Astrocyte of the cerebellum (primary cell): ENCODE data around the gene REN.

ENCODE experiments used
- DNase-seq: peaks from one replicate; pipeline ENCODE4 v3.0.0-alpha.2; 2011; ENCODE audit warnings: low read depth
- H3K4me3 ChIP-seq: 2 replicates; pipeline ENCODE4 v1.5.1; 2011; ENCODE audit warnings: mild to moderate bottlenecking, low read depth, low read length, moderate library complexity
- in situ Hi-C: cut with HindIII; loops from 2 replicates; pipeline ENCODE4 v1.10.0; 2017; ENCODE audit warnings: low sequenced_read_pairs
- TF ChIP-seq, protein P1 (sequence below): IDR thresholded peaks from 2 replicates; pipeline ENCODE4 v1.5.1; 2012; ENCODE audit warnings: low read length, low read depth, moderate library complexity, mild to moderate bottlenecking; ENCODE audit errors: missing control alignments

The REN gene

DNA sequence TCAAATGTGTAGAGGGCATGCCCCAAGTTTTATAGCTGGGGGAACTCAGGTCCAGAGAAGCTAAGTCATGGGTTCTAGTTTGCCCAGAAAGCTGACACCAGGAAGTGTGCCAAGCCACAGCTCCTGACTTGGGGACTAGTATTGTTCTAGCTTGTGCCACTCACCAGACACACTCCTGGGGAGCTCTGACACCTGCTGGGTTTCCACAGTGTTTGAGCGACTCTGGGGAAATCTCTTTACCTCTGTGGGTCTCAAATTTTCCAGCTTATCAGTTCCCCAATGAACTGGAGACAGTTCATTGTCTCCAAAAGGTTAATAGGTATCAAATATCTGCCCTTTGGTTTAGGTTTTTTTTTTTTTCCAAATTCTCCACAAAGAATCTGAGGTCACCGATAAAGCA is 25.9 kb upstream of the REN start:
- in situ Hi-C loops = no loop called here
- H3K4me3 ChIP-seq = no peak overlapping the region
- no peak for DNase-seq
- TF ChIP-seq, protein P1, sequence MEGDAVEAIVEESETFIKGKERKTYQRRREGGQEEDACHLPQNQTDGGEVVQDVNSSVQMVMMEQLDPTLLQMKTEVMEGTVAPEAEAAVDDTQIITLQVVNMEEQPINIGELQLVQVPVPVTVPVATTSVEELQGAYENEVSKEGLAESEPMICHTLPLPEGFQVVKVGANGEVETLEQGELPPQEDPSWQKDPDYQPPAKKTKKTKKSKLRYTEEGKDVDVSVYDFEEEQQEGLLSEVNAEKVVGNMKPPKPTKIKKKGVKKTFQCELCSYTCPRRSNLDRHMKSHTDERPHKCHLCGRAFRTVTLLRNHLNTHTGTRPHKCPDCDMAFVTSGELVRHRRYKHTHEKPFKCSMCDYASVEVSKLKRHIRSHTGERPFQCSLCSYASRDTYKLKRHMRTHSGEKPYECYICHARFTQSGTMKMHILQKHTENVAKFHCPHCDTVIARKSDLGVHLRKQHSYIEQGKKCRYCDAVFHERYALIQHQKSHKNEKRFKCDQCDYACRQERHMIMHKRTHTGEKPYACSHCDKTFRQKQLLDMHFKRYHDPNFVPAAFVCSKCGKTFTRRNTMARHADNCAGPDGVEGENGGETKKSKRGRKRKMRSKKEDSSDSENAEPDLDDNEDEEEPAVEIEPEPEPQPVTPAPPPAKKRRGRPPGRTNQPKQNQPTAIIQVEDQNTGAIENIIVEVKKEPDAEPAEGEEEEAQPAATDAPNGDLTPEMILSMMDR = no peak

DNA sequence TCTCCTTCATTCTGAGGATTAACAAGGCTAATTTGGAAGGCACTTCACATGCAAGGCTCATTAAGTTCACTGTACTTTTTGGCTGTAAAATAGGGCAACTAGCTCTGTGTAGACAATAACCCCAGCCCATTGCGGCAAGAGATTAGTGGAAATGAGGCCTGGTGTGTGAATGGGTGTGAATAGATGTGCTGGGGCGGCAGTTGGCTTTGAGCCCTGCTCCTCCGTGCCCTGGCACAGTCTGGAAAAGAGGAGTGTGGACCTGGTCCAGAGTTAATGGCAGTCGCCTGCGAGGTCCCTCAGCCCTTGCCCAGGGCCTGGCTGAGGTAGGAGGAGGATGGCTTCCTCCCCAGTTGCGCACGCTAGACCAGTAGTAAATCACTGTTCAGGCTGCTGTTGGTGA is 25.3 kb upstream of the REN start:
- in situ Hi-C loops = no loop called here
- TF ChIP-seq, protein P1 = no peak
- H3K4me3 ChIP-seq = no peak overlapping the region
- no peak for DNase-seq

DNA sequence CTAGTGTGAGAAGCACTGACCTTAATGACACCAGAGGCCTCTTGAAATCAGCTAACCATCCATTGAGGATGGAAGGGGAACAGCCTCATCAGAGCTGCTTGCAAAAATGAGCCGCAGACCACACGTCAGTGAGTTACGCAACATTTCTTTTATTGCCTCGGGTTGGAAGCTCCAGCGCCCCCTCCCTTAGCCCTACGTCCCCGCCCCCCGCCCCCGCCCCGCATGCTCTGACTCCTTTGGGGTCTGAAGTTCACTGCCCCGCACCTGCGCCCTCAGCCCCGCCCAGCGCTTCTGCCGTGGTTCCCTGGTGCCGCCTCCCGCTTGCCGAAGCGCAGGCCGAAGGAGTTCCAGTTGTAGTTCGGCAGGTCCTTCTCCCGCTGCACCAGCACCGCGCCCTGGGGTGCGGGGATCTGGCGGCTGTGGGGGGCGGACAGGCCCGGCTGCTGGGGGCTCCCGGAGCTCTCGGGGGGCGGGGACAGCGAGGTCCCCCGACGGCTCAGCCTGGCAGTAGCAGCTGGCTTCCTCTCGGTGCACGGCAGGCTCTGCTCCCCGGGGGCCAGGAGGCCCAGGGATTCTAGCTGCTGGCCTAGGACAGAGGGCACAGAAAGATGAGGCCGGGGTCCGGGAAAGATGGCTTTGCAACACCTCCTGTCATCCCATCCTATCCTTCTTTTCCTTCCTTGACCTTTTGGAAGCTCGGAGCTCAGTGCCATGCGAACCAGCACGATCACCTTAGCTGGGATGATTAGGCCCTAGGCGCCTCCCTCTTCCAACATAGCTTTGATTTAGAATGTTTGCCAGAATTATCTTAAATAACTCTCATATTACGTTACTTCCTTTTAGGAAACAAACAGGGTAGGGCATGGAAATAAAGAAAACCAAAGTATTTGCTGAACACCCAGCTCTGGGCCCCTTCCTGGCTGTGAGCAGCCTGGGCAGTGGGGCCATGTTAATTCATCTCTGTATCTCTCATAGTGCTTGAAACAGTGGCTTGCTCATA is 24.4 kb upstream of the REN start:
- TF ChIP-seq, protein P1 = no peak
- in situ Hi-C loops = no loop called here
- DNase-seq = no peak
- H3K4me3 ChIP-seq = no peak overlapping the region

DNA sequence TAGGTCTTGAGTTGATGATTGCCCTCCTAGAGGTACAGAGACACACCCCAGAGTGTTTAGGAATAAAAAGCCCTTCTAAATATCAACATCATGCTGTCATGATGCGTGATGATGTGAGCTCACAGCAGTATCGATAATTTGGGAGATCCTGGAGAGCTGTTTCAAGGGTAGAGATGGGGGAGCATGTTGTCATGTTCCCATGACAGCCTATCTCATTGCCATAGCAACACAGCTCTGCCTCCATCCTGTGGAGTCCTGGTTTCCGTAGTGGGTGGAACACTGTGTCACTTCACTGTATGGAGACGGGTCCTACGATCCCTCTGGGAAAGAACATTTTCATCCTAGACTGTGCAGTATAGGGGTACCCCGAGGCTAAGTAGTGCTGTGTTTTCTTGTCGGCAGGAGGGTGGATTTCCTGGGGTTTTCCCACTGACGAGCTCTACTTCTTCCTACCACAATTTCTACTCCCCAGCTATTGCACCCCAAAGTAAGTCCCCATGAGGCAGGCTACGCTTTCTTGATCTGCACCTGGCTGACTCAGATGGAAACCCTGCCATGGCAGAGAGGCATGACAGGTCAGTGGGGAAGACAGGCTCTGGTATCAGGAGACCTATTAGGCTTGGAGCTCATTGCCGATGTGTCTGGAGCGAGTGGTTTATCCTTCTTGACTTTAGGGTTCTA is 23.0 kb upstream of the REN start:
- TF ChIP-seq, protein P1 = no peak
- in situ Hi-C loops = no loop called here
- H3K4me3 ChIP-seq = no peak overlapping the region
- no peak for DNase-seq

DNA sequence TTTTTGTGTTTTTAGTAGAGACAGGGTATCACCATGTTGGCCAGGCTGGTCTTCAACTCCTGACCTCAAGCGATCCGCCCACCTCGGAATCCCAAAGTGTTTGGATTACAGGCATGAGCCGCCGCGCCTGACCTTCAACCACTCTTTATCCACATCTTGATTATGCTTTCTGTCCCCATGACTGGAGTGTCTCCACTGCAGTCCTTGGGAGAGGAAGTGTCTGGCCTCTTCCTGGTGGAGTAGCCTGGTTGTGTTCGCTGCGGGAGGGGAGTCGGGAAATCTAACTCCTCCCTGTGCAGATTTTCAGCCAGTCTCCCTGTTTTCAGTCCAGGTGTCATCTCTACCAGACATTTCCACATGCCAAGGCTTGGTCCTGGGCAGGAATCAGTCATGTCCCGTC is 20.5 kb upstream of the REN start:
- DNase-seq = no peak
- in situ Hi-C loops = no loop called here
- H3K4me3 ChIP-seq = no peak overlapping the region
- TF ChIP-seq, protein P1 = no peak

- in situ Hi-C loops = no loop called here
- TF ChIP-seq, protein P1 = no peak
- no peak overlapping the region for H3K4me3 ChIP-seq
- DNase-seq = no peak
Measured at GRCh38 chr1:204181116-204181515, 15.0 kb upstream of the REN start.
